K562 (cell line): ENCODE measurements around the gene CTRB2. TPM values are rescaled to one million over a fixed set of nuclear protein-coding genes. Genes with fewer than 3 reads are reported as not detected.

Experiments
- BCL6 ChIP-seq: fragments of 250-450 bp; sonication (Bioruptor Pico); IDR thresholded peaks from 2 replicates; pipeline ENCODE4 v1.4.0; 2020
- CSDE1 ChIP-seq, 2 experiments: fragments of 450-650 bp; IDR thresholded peaks; 2 replicates each; pipeline ENCODE4 v1.6.1; 2016; ENCODE audit warnings: mild to moderate bottlenecking in 1 of 2
- CTBP1 ChIP-seq: fragments of 450-650 bp; IDR thresholded peaks from 2 replicates; pipeline ENCODE4 v1.6.1; 2016; ENCODE audit warnings: borderline replicate concordance
- CXXC5 ChIP-seq: fragments of 250-450 bp; sonication (Bioruptor Pico); IDR thresholded peaks from 2 replicates; pipeline ENCODE4 v1.8.0; 2022; ENCODE audit warnings: inconsistent platforms, mild to moderate bottlenecking, moderate library complexity
- E2F4 ChIP-seq: sonication (generic); formaldehyde crosslinking; IDR thresholded peaks from 2 replicates; pipeline ENCODE4 v1.8.0; 2022; ENCODE audit warnings: mild to moderate bottlenecking, low read depth, missing genetic modification reagents
- E2F6 ChIP-seq, 2 experiments: IDR thresholded peaks; 2 replicates each; pipeline ENCODE4 v1.6.1; 2011; ENCODE audit warnings: borderline replicate concordance in 1 of 2, control low read depth in 1 of 2, low read depth in 1 of 2, low read length in 1 of 2, mild to moderate bottlenecking in 1 of 2, mixed read lengths in 1 of 2, moderate library complexity in 1 of 2; ENCODE audit not compliant: insufficient read depth in 1 of 2, insufficient read length in 1 of 2, poor library complexity in 1 of 2, severe bottlenecking in 1 of 2; ENCODE audit errors: extremely low read depth in 1 of 2
- EGR1 ChIP-seq: fragments of 450-650 bp; conservative IDR thresholded peaks from 2 replicates; pipeline ENCODE4 v1.6.1; 2017; ENCODE audit warnings: mild to moderate bottlenecking
- ELF1 ChIP-seq: fragments of 200-800 bp; sonication (Bioruptor generic); IDR thresholded peaks from 2 replicates; pipeline ENCODE4 v1.6.1; 2016; ENCODE audit warnings: missing genetic modification characterization, missing compliant biosample characterization
- FIP1L1 ChIP-seq: fragments of 200-400 bp; formaldehyde crosslinking; IDR thresholded peaks from 2 replicates; pipeline ENCODE4 v1.6.1; 2018; ENCODE audit warnings: mild to moderate bottlenecking, low read depth, low read length; ENCODE audit not compliant: poor library complexity, severe bottlenecking
- GABPA ChIP-seq: fragments of 200-800 bp; sonication (Bioruptor generic); conservative IDR thresholded peaks from 2 replicates; pipeline ENCODE4 v1.6.1; 2016; ENCODE audit warnings: low read depth, missing genetic modification characterization, missing compliant biosample characterization
- GABPB1 ChIP-seq: sonication (generic); formaldehyde crosslinking; IDR thresholded peaks from 2 replicates; pipeline ENCODE4 v1.8.0; 2022; ENCODE audit warnings: mild to moderate bottlenecking, missing genetic modification reagents
- GATAD2B ChIP-seq: fragments of 450-650 bp; IDR thresholded peaks from 2 replicates; pipeline ENCODE4 v1.6.1; 2017; ENCODE audit warnings: mild to moderate bottlenecking, borderline replicate concordance
- KDM5B ChIP-seq: fragments of 200-600 bp; sonication (generic); IDR thresholded peaks from 2 replicates; pipeline ENCODE4 v1.6.1; 2012; ENCODE audit warnings: low read depth, mild to moderate bottlenecking, moderate library complexity, low read length, control low read depth, inconsistent platforms; ENCODE audit not compliant: insufficient replicate concordance
- MED1 ChIP-seq: sonication (generic); formaldehyde crosslinking; IDR thresholded peaks from 2 replicates; pipeline ENCODE4 v1.8.1; 2023; ENCODE audit warnings: missing genetic modification reagents, borderline replicate concordance
- NONO ChIP-seq, 2 experiments: fragments of 200-400 bp in 1 of 2; fragments of 450-650 bp in 1 of 2; formaldehyde crosslinking in 1 of 2; IDR thresholded peaks; 2 replicates each; pipeline ENCODE4 v1.6.1; 2017; ENCODE audit warnings: low read depth in 2 of 2, mild to moderate bottlenecking in 2 of 2, moderate library complexity in 2 of 2, low read length in 1 of 2
- PHF8 ChIP-seq: fragments of 200-600 bp; sonication (generic); IDR thresholded peaks from 2 replicates; pipeline ENCODE4 v1.6.1; 2012; ENCODE audit warnings: mixed run types, mild to moderate bottlenecking, inconsistent platforms, low read length, moderate library complexity, borderline replicate concordance
- SIN3B ChIP-seq: fragments of 450-650 bp; IDR thresholded peaks from 2 replicates; pipeline ENCODE4 v1.6.1; 2017; ENCODE audit warnings: low read depth, mild to moderate bottlenecking, moderate library complexity
- SP2 ChIP-seq: IDR thresholded peaks from 2 replicates; pipeline ENCODE4 v1.6.1; 2011; ENCODE audit warnings: mild to moderate bottlenecking, low read depth, low read length, moderate library complexity; ENCODE audit not compliant: poor library complexity, severe bottlenecking; ENCODE audit errors: extremely low read depth
- SRSF9 ChIP-seq: fragments of 200-400 bp; formaldehyde crosslinking; IDR thresholded peaks from 2 replicates; pipeline ENCODE4 v1.6.1; 2017; ENCODE audit warnings: low read depth, low read length, borderline replicate concordance
- UBTF ChIP-seq, 2 experiments: IDR thresholded peaks; 2 replicates each; pipeline ENCODE4 v1.6.1; 2012; ENCODE audit warnings: improper control_type of control experiment in 2 of 2, low read depth in 2 of 2, low read length in 2 of 2, borderline replicate concordance in 1 of 2
- ZBTB1 ChIP-seq: sonication (generic); formaldehyde crosslinking; IDR thresholded peaks from 2 replicates; pipeline ENCODE4 v1.8.1; 2023; ENCODE audit warnings: missing genetic modification reagents, low read depth, mild to moderate bottlenecking, borderline replicate concordance
- ZEB2 ChIP-seq: fragments of 450-650 bp; IDR thresholded peaks from 2 replicates; pipeline ENCODE4 v1.6.1; 2016
- ZFX ChIP-seq: sonication (generic); formaldehyde crosslinking; IDR thresholded peaks from 2 replicates; pipeline ENCODE4 v1.8.0; 2022; ENCODE audit warnings: mild to moderate bottlenecking, missing genetic modification reagents, moderate library complexity
- polyA plus RNA-seq, 8 experiments: library from polyadenylated mRNA; depleted of rRNA in 4 of 8; stranded (reverse) in 5 of 8; unstranded in 3 of 8; fragments of >200 nt; fragmentation: Nextera tagmentation in 2 of 8; fragmentation: Illumina TruSeq in 1 of 8; extraction: Ambion mirVana in 2 of 8; extraction: Trizol in 1 of 8; gene quantifications; 2 replicates each; pipeline versions ENCODE4 v1.2.1 to v1.2.3, GENCODE V29; 2011 to 2014; ENCODE audit warnings: inconsistent platforms in 1 of 8, missing spikeins in 1 of 8
- total RNA-seq, 7 experiments: library from RNA; depleted of rRNA in 6 of 7; stranded (reverse); fragments of >200 nt in 6 of 7; fragmentation: Illumina TruSeq in 2 of 7; extraction: Trizol in 2 of 7; gene quantifications; 2 replicates each; pipeline versions ENCODE4 v1.2.1 to v1.2.3, GENCODE V29; 2011 to 2021; ENCODE audit warnings: low replicate concordance in 1 of 7

Gene CTRB2
- total and polyA plus RNA-seq, 9 of the 15 experiments (the other 6 are each of a cell fraction or from before 2014, with no cell fraction given): 5.1 TPM; not detected in 8

- TF ChIP-seq BCL6 (CRISPR knock-in tag) (no peak), CTBP1 (peak; percentile 68; the same call in 1 of the 2 replicates), ELF1 (0 out of 2 replicates have a peak, but pooled peaks have one; percentile 18), SIN3B (peak; percentile 62), KDM5B (peak; percentile 22), EGR1 (peak; percentile 53), CSDE1 (IDR thresholded peaks at IDR 0.05) (no peak), FIP1L1 (peak; percentile 16), E2F6 (IDR thresholded peaks at IDR 0.05; ENCODE audit: borderline replicate concordance in 1 of 2, extremely low read depth in 1 of 2, insufficient read depth in 1 of 2, insufficient read length in 1 of 2, low read depth in 1 of 2, low read length in 1 of 2, poor library complexity in 1 of 2, severe bottlenecking in 1 of 2) (peak; percentile 24 to 81), NONO (IDR thresholded peaks at IDR 0.05; ENCODE audit: low read depth in 2 of 2, low read length in 1 of 2) (peak; percentile 70 to 86; a peak in 3 of 4 replicates), ZEB2 (no peak), GABPA (tag) (peak; percentile 26; the same call in 1 of the 2 replicates), MED1 (CRISPR knock-in tag) (no peak), GATAD2B (peak; percentile 84), CXXC5 (peak; percentile 87), SP2 (no peak), ZBTB1 (CRISPR knock-in tag) (no peak; the same call in 1 of the 2 replicates), SRSF9 (no peak), GABPB1 (CRISPR knock-in tag) (0 out of 2 replicates have a peak, but pooled peaks have one; percentile 3), PHF8 (peak; percentile 58; the same call in 1 of the 2 replicates), UBTF (IDR thresholded peaks at IDR 0.05; ENCODE audit: borderline replicate concordance in 1 of 2, low read depth in 2 of 2, low read length in 2 of 2) (0 out of 4 replicates have a peak, but pooled peaks have one; percentile 24 to 84), ZFX (CRISPR knock-in tag) (peak; percentile 70), E2F4 (CRISPR knock-in tag) (no peak)
These were observed 44.5 kb upstream of the CTRB2 start, which contains the start of gene BCAR1 (continued) for GRCh38 chr16:75251280-75252048.
